ENCODE results near the gene SULT1A2. TPM values are rescaled to one million over a fixed set of nuclear protein-coding genes. Genes with fewer than 3 reads are reported as not detected.
"Not testable (repeated sequence)": the region's sequence is repeated elsewhere in the genome, so short reads cannot be mapped to it uniquely, and the experiment has no call there.

The SULT1A2 gene
- total RNA-seq, 2 donors from 2014 or later = 0.96 to 3.1 TPM

DNA sequence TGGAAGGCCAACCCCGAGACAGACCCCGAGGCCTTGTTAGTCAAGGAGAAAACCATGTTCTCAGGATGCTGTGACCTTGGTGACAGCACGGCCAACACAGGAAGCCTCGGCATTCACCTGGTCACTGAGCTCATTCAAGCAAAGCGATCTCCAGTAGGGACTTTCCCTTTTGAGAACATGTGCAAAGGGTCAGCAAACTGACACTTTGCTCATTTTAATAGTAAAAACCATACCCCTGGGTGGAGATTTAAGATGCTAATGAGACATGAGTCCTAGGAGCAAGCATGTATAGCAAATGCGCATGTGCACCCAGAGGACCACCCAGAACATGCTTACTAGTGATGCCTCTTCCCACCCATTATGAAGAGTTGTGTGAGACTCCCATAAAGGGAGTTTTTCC, 5.7 kb upstream of the SULT1A2 start:
- Histone ChIP-seq H3K4me3 (no peak overlapping the region), H3K4me1 (replicated peaks) (no peaks in the 10 kb centered on the region), H3K9me3 (no peaks in the 10 kb centered on the region), H3K27ac (no peak overlapping the region), H3K36me3 (no peaks in the 10 kb centered on the region), H3K27me3 (replicated peaks; ENCODE audit: insufficient read depth) (no peaks in the 10 kb centered on the region)
- no peak for DNase-seq (ENCODE audit: low spot score)
- 68% methylated on average over 4 of the region's 6 CpGs for WGBS
- TF ChIP-seq CTCF (IDR thresholded peaks at IDR 0.05) (no peak), POLR2AphosphoS5 (IDR thresholded peaks at IDR 0.05) (no peak), POLR2A (IDR thresholded peaks at IDR 0.05) (no peak)
- intact Hi-C loops (cut with DNase I) = no loop called here

- no CpG with 5 or more reads among the region's 10 CpGs for WGBS
- H3K27ac ChIP-seq; intact Hi-C loops (cut with DNase I); H3K4me1 ChIP-seq (replicated peaks); H3K36me3 ChIP-seq; H3K4me3 ChIP-seq; H3K9me3 ChIP-seq; DNase-seq (ENCODE audit: low spot score); H3K27me3 ChIP-seq (replicated peaks; ENCODE audit: insufficient read depth): not testable (repeated sequence)
These were observed 5.2 kb upstream of the SULT1A2 start for GRCh38 chr16:28602062-28602461.

GRCh38 chr16:28601589-28601988, 4.7 kb upstream of the SULT1A2 start:
- intact Hi-C loops (cut with DNase I); H3K4me3 ChIP-seq; H3K27me3 ChIP-seq (replicated peaks; ENCODE audit: insufficient read depth); H3K9me3 ChIP-seq; H3K27ac ChIP-seq; H3K36me3 ChIP-seq; H3K4me1 ChIP-seq (replicated peaks); DNase-seq (ENCODE audit: low spot score): not testable (repeated sequence)
- WGBS = 84% methylated on average over 13 of the region's 13 CpGs

- 48% methylated on average over 13 of the region's 20 CpGs for WGBS
- H3K9me3 ChIP-seq; H3K4me1 ChIP-seq (replicated peaks); H3K4me3 ChIP-seq; H3K27ac ChIP-seq; intact Hi-C loops (cut with DNase I); DNase-seq (ENCODE audit: low spot score); H3K36me3 ChIP-seq; H3K27me3 ChIP-seq (replicated peaks; ENCODE audit: insufficient read depth): not testable (repeated sequence)
These were observed 4.1 kb upstream of the SULT1A2 start for GRCh38 chr16:28600965-28601364.

DNA sequence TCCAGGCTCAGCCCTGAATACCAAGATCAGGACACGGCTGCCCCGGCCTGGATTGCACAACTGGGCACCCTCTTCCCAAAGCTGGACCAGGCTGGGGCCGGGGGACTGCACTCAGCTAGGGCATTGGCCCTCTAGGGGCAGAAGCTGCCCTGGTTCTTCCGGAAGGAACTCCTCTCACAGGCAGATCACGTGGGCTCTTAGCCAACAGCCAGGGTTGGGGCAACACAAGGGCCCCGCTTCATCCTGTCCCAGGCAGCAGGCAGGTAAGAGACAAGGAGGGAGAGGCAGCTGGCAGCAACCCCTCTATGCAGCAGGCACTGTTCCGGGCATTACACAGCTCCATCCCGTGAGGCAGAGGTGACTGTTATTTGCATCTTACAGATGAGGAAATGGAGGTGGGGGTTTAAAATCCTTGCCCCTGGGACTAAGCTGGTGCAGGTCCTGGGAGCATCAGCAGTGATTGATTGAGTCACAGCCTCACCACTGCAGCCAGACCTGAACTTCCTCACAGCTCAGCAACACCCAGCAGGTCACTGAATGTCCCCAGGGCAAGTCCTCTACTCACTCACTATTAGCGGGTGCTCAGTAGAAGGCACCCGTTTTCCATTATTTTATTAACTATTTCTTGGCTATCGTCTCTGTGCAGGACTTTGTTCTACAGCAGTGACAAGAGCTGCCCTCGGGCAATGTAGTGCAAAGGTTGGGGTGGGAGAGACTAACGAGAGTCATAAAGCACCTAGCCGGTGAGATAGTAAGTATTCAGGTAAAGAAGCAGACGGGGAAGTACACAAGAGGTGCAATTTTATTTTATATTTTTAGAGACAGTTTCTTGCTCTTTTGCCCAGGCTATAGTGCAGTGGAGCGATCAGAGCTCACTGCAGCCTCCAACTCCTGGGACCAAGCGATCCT, 2.8 kb upstream of the SULT1A2 start:
- H3K27me3 ChIP-seq (replicated peaks; ENCODE audit: insufficient read depth); H3K9me3 ChIP-seq; intact Hi-C loops (cut with DNase I); H3K36me3 ChIP-seq; H3K27ac ChIP-seq; DNase-seq (ENCODE audit: low spot score); H3K4me3 ChIP-seq; H3K4me1 ChIP-seq (replicated peaks): not testable (repeated sequence)
- WGBS = no CpG with 5 or more reads among the region's 17 CpGs

- Histone ChIP-seq H3K4me1 (replicated peaks) (no peaks in the 10 kb centered on the region), H3K27me3 (replicated peaks; ENCODE audit: insufficient read depth) (no peaks in the 10 kb centered on the region), H3K27ac (no peak overlapping the region), H3K36me3 (no peaks in the 10 kb centered on the region), H3K9me3 (no peaks in the 10 kb centered on the region), H3K4me3 (no peak overlapping the region)
- TF ChIP-seq CTCF (IDR thresholded peaks at IDR 0.05) (no peak), POLR2AphosphoS5 (IDR thresholded peaks at IDR 0.05) (no peak)
- DNase-seq (ENCODE audit: low spot score) = no peak
- WGBS = 82% methylated on average over 9 of the region's 9 CpGs
- intact Hi-C loops (cut with DNase I) = no loop called here
These were observed 927 bp upstream of the SULT1A2 start for GRCh38 chr16:28597692-28598261.

GRCh38 chr16:28596115-28596630, 677 bp downstream of the SULT1A2 start:
- no peaks in the 10 kb centered on the region for H3K36me3 ChIP-seq
- no peaks in the 10 kb centered on the region for H3K27me3 ChIP-seq (replicated peaks; ENCODE audit: insufficient read depth)
- H3K27ac ChIP-seq = no peak overlapping the region
- 90% methylated on average over 8 of the region's 8 CpGs for WGBS
- H3K4me3 ChIP-seq = no peak overlapping the region
- no peaks in the 10 kb centered on the region for H3K9me3 ChIP-seq
- DNase-seq (ENCODE audit: low spot score) = no peak
- TF ChIP-seq POLR2A (IDR thresholded peaks at IDR 0.05) (no peak), POLR2AphosphoS5 (IDR thresholded peaks at IDR 0.05) (no peak), CTCF (IDR thresholded peaks at IDR 0.05) (no peak)
- intact Hi-C loops (cut with DNase I) = no loop called here
- H3K4me1 ChIP-seq (replicated peaks) = no peaks in the 10 kb centered on the region

- H3K9me3 ChIP-seq; H3K4me1 ChIP-seq (replicated peaks); DNase-seq (ENCODE audit: low spot score); intact Hi-C loops (cut with DNase I); H3K27me3 ChIP-seq (replicated peaks; ENCODE audit: insufficient read depth); H3K36me3 ChIP-seq; H3K4me3 ChIP-seq; H3K27ac ChIP-seq: not testable (repeated sequence)
- 90% methylated on average over 6 of the region's 6 CpGs for WGBS
These were observed 1.4 kb downstream of the SULT1A2 start for GRCh38 chr16:28595451-28595850.
